Measurements from ENCODE around the gene CASP1.
A peak's percentile ranks its signal among the peaks of the same experiment; 100 is the strongest.

The CASP1 gene

GRCh38 chr11:104995001-104995408 is 39.9 kb downstream of the CASP1 start:
- Histone ChIP-seq H3K18ac (ENCODE audit: low read length) (no peak overlapping the region), H3K27ac (replicated peaks; ENCODE audit: low read length) (no peak overlapping the region), H3K4me3 (ENCODE audit: low read length in 2 of 2) (no peak overlapping the region), H3K79me1 (ENCODE audit: low read depth, low read length) (no peaks in the 10 kb centered on the region), H2BK15ac (ENCODE audit: low read length) (no peak overlapping the region), H4K91ac (ENCODE audit: low read depth, low read length, poor library complexity) (no peak overlapping the region), H2BK120ac (ENCODE audit: low read depth, low read length) (no peak overlapping the region), H3K23ac (ENCODE audit: low read depth, low read length, poor library complexity) (no peak overlapping the region), H2BK12ac (ENCODE audit: low read length) (no peak overlapping the region), H3K4me1 (ENCODE audit: control insufficient read depth in 2 of 2, insufficient read depth in 1 of 2, low read depth in 1 of 2, low read length in 2 of 2) (no peaks in the 10 kb centered on the region), H3K9me3 (replicated peaks in 1 of 2; ENCODE audit: control insufficient read depth in 2 of 2, insufficient read depth in 1 of 2, low read depth in 1 of 2, low read length in 2 of 2) (no peaks in the 10 kb centered on the region), H3K27me3 (ENCODE audit: control insufficient read depth in 3 of 3, insufficient read depth in 3 of 3, low read depth in 1 of 3, low read length in 3 of 3) (no peaks in the 10 kb centered on the region), H2AK5ac (ENCODE audit: low read depth, low read length) (no peak overlapping the region), H2AFZ (ENCODE audit: low read length) (peak overlapping the region; percentile 76), H4K8ac (ENCODE audit: low read depth, low read length) (no peak overlapping the region), H3K14ac (ENCODE audit: low read length) (no peak overlapping the region), H2BK5ac (ENCODE audit: low read length) (no peak overlapping the region), H3K36me3 (replicated peaks in 1 of 2; ENCODE audit: control insufficient read depth in 2 of 2, insufficient read depth in 2 of 2, low read length in 2 of 2) (no peaks in the 10 kb centered on the region), H3K4me2 (ENCODE audit: insufficient read depth, low read length, poor library complexity, severe bottlenecking) (no peak overlapping the region), H3K9ac (ENCODE audit: low read depth, low read length, poor library complexity) (no peak overlapping the region), H3K4ac (ENCODE audit: low read length) (no peak overlapping the region)
- DNase-seq (ENCODE audit: low spot score) = no peak
- no CpG with 5 or more reads among the region's 2 CpGs for WGBS, 2 donors (ENCODE audit: extremely low coverage in 2 of 2, insufficient read length in 2 of 2, insufficient replicate concordance in 1 of 2)

- no peak for DNase-seq (ENCODE audit: low spot score)
- Histone ChIP-seq H2AK5ac (ENCODE audit: low read depth, low read length) (no peak overlapping the region), H3K18ac (ENCODE audit: low read length) (no peak overlapping the region), H3K36me3 (replicated peaks in 1 of 2; ENCODE audit: control insufficient read depth in 2 of 2, insufficient read depth in 2 of 2, low read length in 2 of 2) (no peaks in the 10 kb centered on the region), H2BK5ac (ENCODE audit: low read length) (no peak overlapping the region), H3K4me2 (ENCODE audit: insufficient read depth, low read length, poor library complexity, severe bottlenecking) (no peak overlapping the region), H4K8ac (ENCODE audit: low read depth, low read length) (no peak overlapping the region), H4K91ac (ENCODE audit: low read depth, low read length, poor library complexity) (no peak overlapping the region), H3K14ac (ENCODE audit: low read length) (no peak overlapping the region), H2BK12ac (ENCODE audit: low read length) (no peak overlapping the region), H2BK15ac (ENCODE audit: low read length) (no peak overlapping the region), H3K27me3 (ENCODE audit: control insufficient read depth in 3 of 3, insufficient read depth in 3 of 3, low read depth in 1 of 3, low read length in 3 of 3) (no peaks in the 10 kb centered on the region), H3K23ac (ENCODE audit: low read depth, low read length, poor library complexity) (no peak overlapping the region), H2AFZ (ENCODE audit: low read length) (no peak overlapping the region), H3K4me3 (ENCODE audit: low read length in 2 of 2) (no peak overlapping the region), H3K4me1 (ENCODE audit: control insufficient read depth in 2 of 2, insufficient read depth in 1 of 2, low read depth in 1 of 2, low read length in 2 of 2) (no peaks in the 10 kb centered on the region), H3K79me1 (ENCODE audit: low read depth, low read length) (no peaks in the 10 kb centered on the region), H3K9ac (ENCODE audit: low read depth, low read length, poor library complexity) (no peak overlapping the region), H2BK120ac (ENCODE audit: low read depth, low read length) (no peak overlapping the region), H3K27ac (replicated peaks; ENCODE audit: low read length) (no peak overlapping the region), H3K4ac (ENCODE audit: low read length) (no peak overlapping the region), H3K9me3 (replicated peaks in 1 of 2; ENCODE audit: control insufficient read depth in 2 of 2, insufficient read depth in 1 of 2, low read depth in 1 of 2, low read length in 2 of 2) (no peaks in the 10 kb centered on the region)
- no CpG with 5 or more reads among the region's 1 CpG for WGBS, 2 donors (ENCODE audit: extremely low coverage in 2 of 2, insufficient read length in 2 of 2, insufficient replicate concordance in 1 of 2)
Measured at GRCh38 chr11:104992781-104993180, 42.2 kb downstream of the CASP1 start.

GRCh38 chr11:104991994-104992393 is 43.0 kb downstream of the CASP1 start:
- Histone ChIP-seq H2BK120ac (ENCODE audit: low read depth, low read length) (no peak overlapping the region), H2AFZ (ENCODE audit: low read length) (no peak overlapping the region), H3K23ac (ENCODE audit: low read depth, low read length, poor library complexity) (no peak overlapping the region), H2AK5ac (ENCODE audit: low read depth, low read length) (no peak overlapping the region), H3K36me3 (replicated peaks in 1 of 2; ENCODE audit: control insufficient read depth in 2 of 2, insufficient read depth in 2 of 2, low read length in 2 of 2) (no peaks in the 10 kb centered on the region), H3K27ac (replicated peaks; ENCODE audit: low read length) (no peak overlapping the region), H3K9ac (ENCODE audit: low read depth, low read length, poor library complexity) (no peak overlapping the region), H3K27me3 (ENCODE audit: control insufficient read depth in 3 of 3, insufficient read depth in 3 of 3, low read depth in 1 of 3, low read length in 3 of 3) (no peaks in the 10 kb centered on the region), H3K4me3 (ENCODE audit: low read length in 2 of 2) (no peak overlapping the region), H3K14ac (ENCODE audit: low read length) (no peak overlapping the region), H3K79me1 (ENCODE audit: low read depth, low read length) (no peaks in the 10 kb centered on the region), H3K4me1 (ENCODE audit: control insufficient read depth in 2 of 2, insufficient read depth in 1 of 2, low read depth in 1 of 2, low read length in 2 of 2) (no peaks in the 10 kb centered on the region), H2BK5ac (ENCODE audit: low read length) (no peak overlapping the region), H4K91ac (ENCODE audit: low read depth, low read length, poor library complexity) (no peak overlapping the region), H2BK15ac (ENCODE audit: low read length) (no peak overlapping the region), H3K9me3 (replicated peaks in 1 of 2; ENCODE audit: control insufficient read depth in 2 of 2, insufficient read depth in 1 of 2, low read depth in 1 of 2, low read length in 2 of 2) (no peaks in the 10 kb centered on the region), H3K4ac (ENCODE audit: low read length) (no peak overlapping the region), H3K4me2 (ENCODE audit: insufficient read depth, low read length, poor library complexity, severe bottlenecking) (no peak overlapping the region), H4K8ac (ENCODE audit: low read depth, low read length) (no peak overlapping the region), H2BK12ac (ENCODE audit: low read length) (no peak overlapping the region), H3K18ac (ENCODE audit: low read length) (no peak overlapping the region)
- no peak for DNase-seq (ENCODE audit: low spot score)
- no CpG with 5 or more reads among the region's 4 CpGs for WGBS, 2 donors (ENCODE audit: extremely low coverage in 2 of 2, insufficient read length in 2 of 2, insufficient replicate concordance in 1 of 2)

GRCh38 chr11:104984808-104985207 is 50.1 kb downstream of the CASP1 start:
- no peak overlapping the region for H3K9ac ChIP-seq (ENCODE audit: low read depth, low read length, poor library complexity)
- WGBS, 2 donors (ENCODE audit: extremely low coverage in 2 of 2, insufficient read length in 2 of 2, insufficient replicate concordance in 1 of 2) = no CpG with 5 or more reads among the region's 3 CpGs

More at GRCh38 chr11:104984808-104985207, 50.1 kb downstream of the CASP1 start:
- H3K36me3 ChIP-seq (replicated peaks in 1 of 2; ENCODE audit: control insufficient read depth in 2 of 2, insufficient read depth in 2 of 2, low read length in 2 of 2) = no peaks in the 10 kb centered on the region
- no peaks in the 10 kb centered on the region for H3K9me3 ChIP-seq (replicated peaks in 1 of 2; ENCODE audit: control insufficient read depth in 2 of 2, insufficient read depth in 1 of 2, low read depth in 1 of 2, low read length in 2 of 2)
- H3K27ac ChIP-seq (replicated peaks; ENCODE audit: low read length) = no peak overlapping the region
- no peak overlapping the region for H4K8ac ChIP-seq (ENCODE audit: low read depth, low read length)
- H3K4me1 ChIP-seq (ENCODE audit: control insufficient read depth in 2 of 2, insufficient read depth in 1 of 2, low read depth in 1 of 2, low read length in 2 of 2) = no peaks in the 10 kb centered on the region
- H3K27me3 ChIP-seq (ENCODE audit: control insufficient read depth in 3 of 3, insufficient read depth in 3 of 3, low read depth in 1 of 3, low read length in 3 of 3) = no peaks in the 10 kb centered on the region
- H2BK5ac ChIP-seq (ENCODE audit: low read length) = no peak overlapping the region
- no peak overlapping the region for H3K14ac ChIP-seq (ENCODE audit: low read length)
- no peak overlapping the region for H2AK5ac ChIP-seq (ENCODE audit: low read depth, low read length)
- no peak for DNase-seq (ENCODE audit: low spot score)
- H3K4me3 ChIP-seq (ENCODE audit: low read length in 2 of 2) = no peak overlapping the region
- no peak overlapping the region for H4K91ac ChIP-seq (ENCODE audit: low read depth, low read length, poor library complexity)
- no peaks in the 10 kb centered on the region for H3K79me1 ChIP-seq (ENCODE audit: low read depth, low read length)
- no peak overlapping the region for H3K23ac ChIP-seq (ENCODE audit: low read depth, low read length, poor library complexity)
- H2AFZ ChIP-seq (ENCODE audit: low read length) = no peak overlapping the region
- H2BK120ac ChIP-seq (ENCODE audit: low read depth, low read length) = no peak overlapping the region
- no peak overlapping the region for H2BK12ac ChIP-seq (ENCODE audit: low read length)
- no peak overlapping the region for H3K4me2 ChIP-seq (ENCODE audit: insufficient read depth, low read length, poor library complexity, severe bottlenecking)
- no peak overlapping the region for H3K18ac ChIP-seq (ENCODE audit: low read length)
- H3K4ac ChIP-seq (ENCODE audit: low read length) = no peak overlapping the region
- no peak overlapping the region for H2BK15ac ChIP-seq (ENCODE audit: low read length)

Measured in neuronal stem cell (in vitro differentiated cells).